ENCODE results near the gene CACNA1G. TPM values are rescaled to one million over a fixed set of nuclear protein-coding genes. Genes with fewer than 3 reads are reported as not detected.

Gene CACNA1G
- total RNA-seq, 1 donor from 2014 or later = 0.07 TPM

GRCh38 chr17:50558941-50559614, 1.4 kb upstream of the CACNA1G start:
- intact Hi-C loops (cut with micrococcal nuclease) = no loop called here

GRCh38 chr17:50559674-50560184, 786 bp upstream of the CACNA1G start:
- no peaks in the 10 kb centered on the region for H3K36me3 Mint-ChIP-seq (ENCODE audit: low read depth)
- peaks cover 59% of the 10 kb centered on the region for H3K27me3 Mint-ChIP-seq

More at GRCh38 chr17:50558941-50559614, 1.4 kb upstream of the CACNA1G start:
- H3K27ac Mint-ChIP-seq = no peak overlapping the region
- no peaks in the 10 kb centered on the region for H3K9me3 Mint-ChIP-seq
- peak; percentile 73 for DNase-seq
- H3K27me3 Mint-ChIP-seq = peaks cover 54% of the 10 kb centered on the region
- H3K36me3 Mint-ChIP-seq (ENCODE audit: low read depth) = no peaks in the 10 kb centered on the region
- H3K4me3 Mint-ChIP-seq = peak overlapping the region; percentile 80
- peaks cover 10% of the 10 kb centered on the region for H3K4me1 Mint-ChIP-seq

GRCh38 chr17:50560931-50561745, 623 bp downstream of the CACNA1G start:
- Mint-ChIP-seq H3K4me1 (peaks cover 14% of the 10 kb centered on the region), H3K27ac (no peak overlapping the region), H3K4me3 (no peak overlapping the region), H3K27me3 (peaks cover 70% of the 10 kb centered on the region), H3K9me3 (no peaks in the 10 kb centered on the region), H3K36me3 (ENCODE audit: low read depth) (no peaks in the 10 kb centered on the region)
- DNase-seq = peak; percentile 75
- intact Hi-C loops (cut with micrococcal nuclease) = loop anchor here (2.0 to 5.0 kb wide), 2 partner anchors 14 to 306 kb away; partner anchors contain the start of genes SPATA20 and TOB1

More at GRCh38 chr17:50559674-50560184, 786 bp upstream of the CACNA1G start:
- H3K27ac Mint-ChIP-seq = no peak overlapping the region
- peak; percentile 79 for DNase-seq
- intact Hi-C loops (cut with micrococcal nuclease) = loop anchor here (2.0 to 5.0 kb wide), 2 partner anchors 13 to 308 kb away; partner anchors contain the start of genes SPATA20 and TOB1
- H3K9me3 Mint-ChIP-seq = no peaks in the 10 kb centered on the region
- H3K4me1 Mint-ChIP-seq = peaks cover 12% of the 10 kb centered on the region
- H3K4me3 Mint-ChIP-seq = peak overlapping the region; percentile 80

GRCh38 chr17:50561746-50562141, 1.2 kb downstream of the CACNA1G start:
- H3K9me3 Mint-ChIP-seq = no peaks in the 10 kb centered on the region
- DNase-seq = no peak
- H3K4me3 Mint-ChIP-seq = peak overlapping the region; percentile 19
- intact Hi-C loops (cut with micrococcal nuclease) = loop anchor here (2.0 to 5.0 kb wide), 2 partner anchors 15 to 306 kb away; partner anchors contain the start of genes SPATA20 and TOB1
- H3K27me3 Mint-ChIP-seq = peaks cover 73% of the 10 kb centered on the region
- H3K36me3 Mint-ChIP-seq (ENCODE audit: low read depth) = no peaks in the 10 kb centered on the region
- no peak overlapping the region for H3K27ac Mint-ChIP-seq
- peaks cover 14% of the 10 kb centered on the region for H3K4me1 Mint-ChIP-seq

- H3K9me3 Mint-ChIP-seq = no peaks in the 10 kb centered on the region
- intact Hi-C loops (cut with micrococcal nuclease) = loop anchor here (5.0 kb wide), 1 partner anchor 305 kb away; the partner anchor contains the start of gene TOB1
- no peaks in the 10 kb centered on the region for H3K36me3 Mint-ChIP-seq (ENCODE audit: low read depth)
- H3K4me3 Mint-ChIP-seq = peak overlapping the region; percentile 19
- H3K27ac Mint-ChIP-seq = no peak overlapping the region
- H3K4me1 Mint-ChIP-seq = peaks cover 14% of the 10 kb centered on the region
- DNase-seq = peak; percentile 68
- H3K27me3 Mint-ChIP-seq = peaks cover 73% of the 10 kb centered on the region
Measured at GRCh38 chr17:50562242-50563091, 2.0 kb downstream of the CACNA1G start.

GRCh38 chr17:50563092-50563511, 2.6 kb downstream of the CACNA1G start:
- Mint-ChIP-seq H3K4me1 (peaks cover 14% of the 10 kb centered on the region), H3K27ac (no peak overlapping the region), H3K4me3 (no peak overlapping the region), H3K9me3 (no peaks in the 10 kb centered on the region), H3K27me3 (peaks cover 72% of the 10 kb centered on the region), H3K36me3 (ENCODE audit: low read depth) (no peaks in the 10 kb centered on the region)
- no peak for DNase-seq
- intact Hi-C loops (cut with micrococcal nuclease) = loop anchor here (5.0 kb wide), 1 partner anchor 304 kb away; the partner anchor contains the start of gene TOB1

- intact Hi-C loops (cut with micrococcal nuclease) = loop anchor here (5.0 kb wide), 1 partner anchor 302 kb away; the partner anchor contains the start of gene TOB1
- H3K4me3 Mint-ChIP-seq = no peak overlapping the region
- peak; percentile 68 for DNase-seq
- H3K9me3 Mint-ChIP-seq = no peaks in the 10 kb centered on the region
- no peak overlapping the region for H3K27ac Mint-ChIP-seq
- no peaks in the 10 kb centered on the region for H3K36me3 Mint-ChIP-seq (ENCODE audit: low read depth)
- peaks cover 55% of the 10 kb centered on the region for H3K27me3 Mint-ChIP-seq
- H3K4me1 Mint-ChIP-seq = peaks cover 11% of the 10 kb centered on the region
Measured at GRCh38 chr17:50564916-50565315, 4.4 kb downstream of the CACNA1G start.

- Mint-ChIP-seq H3K27ac (peak overlapping the region; percentile 45), H3K4me1 (peaks cover 7% of the 10 kb centered on the region), H3K9me3 (no peaks in the 10 kb centered on the region), H3K36me3 (ENCODE audit: low read depth) (no peaks in the 10 kb centered on the region), H3K4me3 (no peak overlapping the region), H3K27me3 (peaks cover 52% of the 10 kb centered on the region)
- peak; percentile 70 for DNase-seq
- intact Hi-C loops (cut with micrococcal nuclease) = no loop called here
Measured at GRCh38 chr17:50565402-50566350, 5.2 kb downstream of the CACNA1G start.

GRCh38 chr17:50566886-50567285, 6.4 kb downstream of the CACNA1G start:
- intact Hi-C loops (cut with micrococcal nuclease) = no loop called here
- H3K9me3 Mint-ChIP-seq = no peaks in the 10 kb centered on the region
- peaks cover 7% of the 10 kb centered on the region for H3K4me1 Mint-ChIP-seq
- H3K27me3 Mint-ChIP-seq = peaks cover 54% of the 10 kb centered on the region
- H3K27ac Mint-ChIP-seq = no peak overlapping the region
- no peak overlapping the region for H3K4me3 Mint-ChIP-seq
- no peaks in the 10 kb centered on the region for H3K36me3 Mint-ChIP-seq (ENCODE audit: low read depth)
- DNase-seq = no peak

- Mint-ChIP-seq H3K36me3 (ENCODE audit: low read depth) (no peaks in the 10 kb centered on the region), H3K27me3 (peaks cover 39% of the 10 kb centered on the region), H3K27ac (no peak overlapping the region), H3K4me3 (no peak overlapping the region), H3K9me3 (no peaks in the 10 kb centered on the region), H3K4me1 (peaks cover 3% of the 10 kb centered on the region)
- no peak for DNase-seq
- intact Hi-C loops (cut with micrococcal nuclease) = no loop called here
Measured at GRCh38 chr17:50568659-50569058, 8.1 kb downstream of the CACNA1G start.

- no peaks in the 10 kb centered on the region for H3K36me3 Mint-ChIP-seq (ENCODE audit: low read depth)
- intact Hi-C loops (cut with micrococcal nuclease) = no loop called here
- no peaks in the 10 kb centered on the region for H3K9me3 Mint-ChIP-seq
- H3K4me3 Mint-ChIP-seq = no peak overlapping the region
- H3K4me1 Mint-ChIP-seq = peaks cover 3% of the 10 kb centered on the region
- no peak for DNase-seq
- H3K27ac Mint-ChIP-seq = no peak overlapping the region
- H3K27me3 Mint-ChIP-seq = peaks cover 32% of the 10 kb centered on the region
Measured at GRCh38 chr17:50569592-50569991, 9.1 kb downstream of the CACNA1G start.

GRCh38 chr17:50570032-50570431, 9.5 kb downstream of the CACNA1G start:
- no peaks in the 10 kb centered on the region for H3K4me1 Mint-ChIP-seq
- H3K4me3 Mint-ChIP-seq = no peak overlapping the region
- no peak overlapping the region for H3K27ac Mint-ChIP-seq
- peaks cover 27% of the 10 kb centered on the region for H3K27me3 Mint-ChIP-seq
- no peak for DNase-seq
- intact Hi-C loops (cut with micrococcal nuclease) = no loop called here
- H3K36me3 Mint-ChIP-seq (ENCODE audit: low read depth) = no peaks in the 10 kb centered on the region
- H3K9me3 Mint-ChIP-seq = no peaks in the 10 kb centered on the region
